ENCODE measurements around the gene NPHP4.

DNA sequence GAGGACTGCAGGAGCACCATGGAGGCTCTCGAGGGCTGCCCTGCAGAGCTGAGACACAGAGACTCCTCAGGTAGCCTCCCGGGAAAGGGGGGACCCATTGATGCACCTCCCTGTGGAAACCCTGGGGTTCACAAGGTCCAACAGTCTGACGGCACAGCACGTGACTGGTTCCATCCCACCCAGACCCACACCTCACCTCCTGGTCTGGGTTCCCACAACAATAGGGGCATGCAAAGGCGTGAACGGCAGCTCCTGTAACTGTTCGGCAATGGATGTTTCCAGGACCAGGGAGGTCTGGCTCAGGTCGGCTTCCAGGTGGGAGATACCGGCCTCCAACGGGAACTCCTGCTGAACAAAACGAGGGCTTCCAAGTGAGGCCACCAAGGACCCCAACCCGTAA, 86.8 kb downstream of the NPHP4 start:
- TF ChIP-seq EZH2phosphoT487 (IDR thresholded peaks at IDR 0.05; ENCODE audit: borderline replicate concordance) (no peak), POLR2A (IDR thresholded peaks at IDR 0.05; ENCODE audit: borderline replicate concordance, extremely low read depth, insufficient read depth, insufficient read length) (no peak), POLR2AphosphoS5 (IDR thresholded peaks at IDR 0.05; ENCODE audit: low read depth, low read length) (no peak), YY1 (IDR thresholded peaks at IDR 0.05; ENCODE audit: extremely low read depth, insufficient replicate concordance, low read depth, low read length) (no peak), ATF3 (IDR thresholded peaks at IDR 0.05) (no peak), EZH2 (IDR thresholded peaks at IDR 0.05) (no peak)
- TF ChIP-seq, protein P1, sequence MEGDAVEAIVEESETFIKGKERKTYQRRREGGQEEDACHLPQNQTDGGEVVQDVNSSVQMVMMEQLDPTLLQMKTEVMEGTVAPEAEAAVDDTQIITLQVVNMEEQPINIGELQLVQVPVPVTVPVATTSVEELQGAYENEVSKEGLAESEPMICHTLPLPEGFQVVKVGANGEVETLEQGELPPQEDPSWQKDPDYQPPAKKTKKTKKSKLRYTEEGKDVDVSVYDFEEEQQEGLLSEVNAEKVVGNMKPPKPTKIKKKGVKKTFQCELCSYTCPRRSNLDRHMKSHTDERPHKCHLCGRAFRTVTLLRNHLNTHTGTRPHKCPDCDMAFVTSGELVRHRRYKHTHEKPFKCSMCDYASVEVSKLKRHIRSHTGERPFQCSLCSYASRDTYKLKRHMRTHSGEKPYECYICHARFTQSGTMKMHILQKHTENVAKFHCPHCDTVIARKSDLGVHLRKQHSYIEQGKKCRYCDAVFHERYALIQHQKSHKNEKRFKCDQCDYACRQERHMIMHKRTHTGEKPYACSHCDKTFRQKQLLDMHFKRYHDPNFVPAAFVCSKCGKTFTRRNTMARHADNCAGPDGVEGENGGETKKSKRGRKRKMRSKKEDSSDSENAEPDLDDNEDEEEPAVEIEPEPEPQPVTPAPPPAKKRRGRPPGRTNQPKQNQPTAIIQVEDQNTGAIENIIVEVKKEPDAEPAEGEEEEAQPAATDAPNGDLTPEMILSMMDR (IDR thresholded peaks at IDR 0.05 in 2 of 3, conservative IDR thresholded peaks at IDR 0.05 in 1 of 3; ENCODE audit: borderline replicate concordance in 1 of 3, insufficient read depth in 1 of 3, low read depth in 2 of 3, low read length in 2 of 3), result no peak
- TF ChIP-seq, protein P2, sequence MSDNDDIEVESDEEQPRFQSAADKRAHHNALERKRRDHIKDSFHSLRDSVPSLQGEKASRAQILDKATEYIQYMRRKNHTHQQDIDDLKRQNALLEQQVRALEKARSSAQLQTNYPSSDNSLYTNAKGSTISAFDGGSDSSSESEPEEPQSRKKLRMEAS (IDR thresholded peaks at IDR 0.05), result no peak
